Amygdala (tissue), 56 donors: ENCODE measurements around the gene RNU6-9.

ENCODE experiments used
- DNase-seq, 56 donors: peaks; one replicate each; lab custom pipeline; 2025; lab: John Stamatoyannopoulos, UW

RNU6-9 gene

GRCh38 chr19:931860-932647 lies 38.8 kb downstream of the RNU6-9 start:
- DNase-seq = no peak

GRCh38 chr19:932648-933552 lies 39.6 kb downstream of the RNU6-9 start:
- peak in 5 of 56 donors; percentile 16 to 40 (median 23) for DNase-seq

- DNase-seq = no peak
These were observed 40.2 kb downstream of the RNU6-9 start for GRCh38 chr19:933553-933882.

DNA sequence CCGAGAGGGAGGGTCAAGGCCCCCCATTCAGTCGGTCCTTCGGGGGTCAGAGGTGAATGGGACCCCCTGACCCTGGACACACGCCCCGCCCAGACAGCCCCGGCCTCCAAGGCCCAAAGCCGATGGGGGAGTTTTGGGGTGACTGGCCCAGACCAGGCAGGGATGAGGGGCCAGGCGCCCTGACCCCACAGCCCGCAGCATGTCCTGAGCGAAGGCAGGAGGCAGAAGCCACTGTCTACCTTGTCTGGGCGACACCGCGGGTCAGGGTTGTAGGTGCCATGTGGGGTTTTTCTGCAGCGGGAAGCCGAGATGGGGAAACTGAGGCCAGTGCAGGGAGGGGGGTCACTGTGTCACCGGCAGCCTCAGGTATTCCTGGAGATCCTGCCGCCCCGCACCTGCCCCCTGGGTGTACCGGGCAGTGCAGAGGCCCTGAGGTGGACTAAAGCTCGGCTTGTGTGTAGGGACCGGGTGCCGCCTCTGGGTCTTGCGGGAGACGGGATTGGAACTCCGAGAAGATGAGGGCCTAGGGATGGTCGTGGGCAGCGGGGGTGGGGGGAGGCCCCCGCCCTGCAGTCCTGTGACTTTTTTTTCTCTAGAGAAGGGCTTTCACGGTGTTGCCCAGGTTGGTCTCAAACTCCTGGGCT lies 41.0 kb downstream of the RNU6-9 start:
- DNase-seq = no peak

- DNase-seq = peak in 50 of 56 donors; percentile 12 to 83 (median 58)
These were observed 41.7 kb downstream of the RNU6-9 start for GRCh38 chr19:934865-935479.

DNA sequence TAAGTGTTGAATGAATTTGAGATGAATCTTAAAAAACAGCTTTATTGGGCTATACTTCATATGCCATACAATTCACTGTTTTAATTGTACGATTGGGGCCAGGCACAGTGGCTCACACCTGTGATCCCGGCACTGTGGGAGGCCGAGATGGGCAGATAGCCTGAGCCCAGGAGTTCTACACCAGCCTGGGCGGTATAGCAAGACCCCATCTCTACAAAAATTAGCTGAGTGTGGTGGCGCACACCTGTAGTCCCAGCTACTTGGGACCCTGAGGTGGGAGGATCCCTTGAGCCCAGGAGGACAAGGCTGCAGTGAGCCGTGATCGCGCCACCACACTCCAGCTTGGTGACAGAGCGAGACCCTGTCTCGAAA lies 42.9 kb downstream of the RNU6-9 start:
- no peak for DNase-seq

DNA sequence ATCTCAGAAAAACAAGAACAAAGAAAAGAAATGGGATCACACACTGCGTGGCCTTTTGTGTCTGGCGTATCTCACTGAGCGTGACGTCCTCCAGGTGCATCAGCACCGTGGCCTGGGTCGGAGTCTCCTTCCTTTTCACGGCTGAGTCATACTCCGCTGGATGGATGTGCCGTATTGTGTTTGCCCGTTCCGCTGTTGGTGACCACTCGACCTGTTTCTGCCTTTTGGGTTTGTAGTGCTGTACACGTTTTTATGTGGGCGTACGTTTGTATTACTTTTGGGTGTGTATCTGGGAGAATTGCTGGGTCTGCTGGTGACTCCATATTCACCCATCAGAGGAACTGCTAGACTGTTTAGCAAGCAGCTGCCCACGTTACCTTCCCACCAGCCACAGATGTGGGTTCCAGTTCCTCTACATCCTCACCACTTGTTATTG lies 44.0 kb downstream of the RNU6-9 start:
- DNase-seq = no peak

DNA sequence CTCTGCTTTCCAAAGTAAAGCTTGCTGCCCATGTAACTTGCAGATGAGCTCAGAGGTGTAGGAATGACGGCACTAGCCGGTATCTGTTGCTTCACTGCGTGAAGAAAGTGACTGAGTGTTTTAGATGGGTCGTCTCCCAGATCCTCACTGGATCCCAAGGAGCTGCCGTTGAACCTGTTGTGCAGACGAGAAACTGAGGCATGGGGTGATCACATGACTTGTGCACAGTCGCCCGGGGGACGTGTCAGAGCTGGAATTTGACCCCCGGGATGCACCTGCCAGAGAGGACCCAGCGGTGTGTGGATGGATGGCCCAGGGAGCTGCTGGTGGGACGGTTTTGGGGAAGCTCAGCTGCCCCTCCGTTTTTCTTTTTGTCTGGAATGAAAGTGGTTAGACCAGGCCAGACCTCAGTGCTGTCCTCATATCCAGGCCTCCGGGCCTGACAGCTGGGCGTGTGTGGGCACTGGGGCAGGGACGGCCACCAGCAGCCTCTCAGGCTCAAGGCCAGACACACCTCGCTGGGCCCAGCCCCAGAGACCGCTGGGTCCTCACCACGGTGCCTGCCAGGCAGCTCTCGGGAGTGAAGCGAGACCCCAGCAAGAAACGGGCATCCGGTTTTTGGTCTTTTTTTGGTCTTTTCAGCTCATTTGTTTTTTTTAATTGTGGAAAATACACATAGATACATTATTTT lies 45.1 kb downstream of the RNU6-9 start:
- DNase-seq = no peak

DNA sequence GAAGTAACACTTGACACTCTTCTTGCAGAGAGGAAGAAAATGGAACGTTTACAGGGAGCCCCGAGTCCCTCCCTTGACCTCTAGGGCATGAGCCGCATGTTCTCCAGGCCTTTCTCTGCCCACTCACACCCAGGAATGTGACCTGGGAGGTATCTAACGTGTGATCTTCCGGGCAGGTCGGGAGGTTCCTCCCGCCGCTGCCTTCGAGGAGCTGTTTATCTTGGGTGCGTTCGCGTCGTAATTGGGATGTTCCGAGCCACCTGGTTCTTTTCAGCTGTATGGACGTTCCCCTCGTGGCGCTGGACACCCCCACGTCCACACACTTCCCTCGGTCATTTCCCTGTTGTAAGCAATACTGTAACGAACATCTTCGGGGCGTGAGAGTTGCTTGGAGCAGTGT lies 46.2 kb downstream of the RNU6-9 start:
- no peak for DNase-seq

- DNase-seq = no peak
These were observed 46.6 kb downstream of the RNU6-9 start for GRCh38 chr19:939922-940321.

DNA sequence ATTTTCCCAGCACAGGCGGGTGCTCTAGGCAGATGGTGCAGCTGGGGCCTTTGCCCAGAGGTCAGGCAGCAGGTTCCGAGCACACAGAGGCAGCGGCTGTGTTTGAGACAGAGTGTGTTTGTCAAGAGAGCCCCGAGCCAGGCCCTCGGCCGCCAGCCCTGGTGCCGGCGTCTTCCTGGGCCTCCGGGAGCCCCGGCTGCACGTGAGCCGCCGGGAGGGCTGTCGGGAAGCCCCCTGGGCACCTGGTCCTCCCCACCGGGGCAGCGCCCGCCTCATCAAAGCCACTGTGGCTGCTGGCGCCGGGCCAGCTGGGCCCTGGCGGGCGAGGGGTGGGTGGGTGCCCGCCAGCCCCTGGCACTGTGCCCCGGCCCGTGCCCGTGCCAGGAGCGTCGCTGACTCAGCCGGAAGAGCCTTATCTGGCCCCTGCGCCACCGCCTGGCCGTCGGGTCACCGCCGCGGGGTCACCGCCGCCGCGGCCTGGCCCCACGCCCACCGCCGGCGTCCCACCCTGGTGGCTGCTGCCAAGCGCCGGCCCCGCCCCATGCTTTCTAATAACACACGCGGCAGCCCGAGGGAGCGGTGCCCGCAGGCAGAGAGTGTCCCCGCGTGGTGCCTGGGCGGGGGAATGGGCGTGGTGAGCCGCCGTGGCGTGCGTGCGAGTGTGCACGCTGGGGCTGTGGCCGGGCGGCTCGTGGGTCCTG lies 47.5 kb downstream of the RNU6-9 start:
- DNase-seq = peak in 53 of 56 donors; percentile 13 to 94 (median 64)

GRCh38 chr19:941292-942132 lies 48.2 kb downstream of the RNU6-9 start:
- no peak for DNase-seq

- no peak for DNase-seq
These were observed 48.9 kb downstream of the RNU6-9 start for GRCh38 chr19:942133-942645.
